HuH-7.5 (cell line): ENCODE results near the gene NBPF1.
"Not testable (repeated sequence)": the region's sequence is repeated elsewhere in the genome, so short reads cannot be mapped to it uniquely, and the experiment has no call there.

ENCODE experiments used
- DNase-seq: peaks from one replicate; pipeline ENCODE4 v3.0.0; 2011; ENCODE audit warnings: low spot score

NBPF1 gene

GRCh38 chr1:16613185-16614147 is at the start of gene NBPF1:
TSS of gene NBPF1 (minus strand) at chr1:16613564.
- peak; percentile 100 for DNase-seq

- not testable (repeated sequence) for DNase-seq
Observed at GRCh38 chr1:16658234-16658633, 44.9 kb upstream of the NBPF1 start.

- not testable (repeated sequence) for DNase-seq
Observed at GRCh38 chr1:16656981-16657683, 43.8 kb upstream of the NBPF1 start.

- not testable (repeated sequence) for DNase-seq
Observed at GRCh38 chr1:16656574-16656973, 43.2 kb upstream of the NBPF1 start.

- not testable (repeated sequence) for DNase-seq
Observed at GRCh38 chr1:16651560-16651959, 38.2 kb upstream of the NBPF1 start.

GRCh38 chr1:16649960-16650359 is 36.6 kb upstream of the NBPF1 start:
- not testable (repeated sequence) for DNase-seq

- not testable (repeated sequence) for DNase-seq
Observed at GRCh38 chr1:16649390-16649789, 36.0 kb upstream of the NBPF1 start.

GRCh38 chr1:16648756-16649155 is 35.4 kb upstream of the NBPF1 start:
- DNase-seq: not testable (repeated sequence)

GRCh38 chr1:16648250-16648649 is 34.9 kb upstream of the NBPF1 start:
- not testable (repeated sequence) for DNase-seq

GRCh38 chr1:16647179-16648176 is 34.1 kb upstream of the NBPF1 start:
- DNase-seq: not testable (repeated sequence)

GRCh38 chr1:16646716-16647115 is 33.4 kb upstream of the NBPF1 start:
- DNase-seq: not testable (repeated sequence)

- not testable (repeated sequence) for DNase-seq
Observed at GRCh38 chr1:16646061-16646664, 32.8 kb upstream of the NBPF1 start.

- peak; percentile 89 for DNase-seq
Observed at GRCh38 chr1:16645271-16646060, 32.1 kb upstream of the NBPF1 start.

GRCh38 chr1:16644482-16645270 is 31.3 kb upstream of the NBPF1 start:
- peak; percentile 98 for DNase-seq

GRCh38 chr1:16644193-16644481 is 30.8 kb upstream of the NBPF1 start:
- DNase-seq: peak; percentile 42

- DNase-seq: not testable (repeated sequence)
Observed at GRCh38 chr1:16643476-16644192, 30.3 kb upstream of the NBPF1 start.

GRCh38 chr1:16643001-16643411 is 29.6 kb upstream of the NBPF1 start:
- DNase-seq: not testable (repeated sequence)

- not testable (repeated sequence) for DNase-seq
Observed at GRCh38 chr1:16642025-16642966, 28.9 kb upstream of the NBPF1 start.
